Measurements from ENCODE around the gene KXD1.
"Not testable (repeated sequence)": the region's sequence is repeated elsewhere in the genome, so short reads cannot be mapped to it uniquely, and the experiment has no call there.

The KXD1 gene

GRCh38 chr19:18580311-18580710 lies 22.6 kb downstream of the KXD1 start:
- DNase-seq (ENCODE audit: low read depth in 3 of 3): no peak

DNA sequence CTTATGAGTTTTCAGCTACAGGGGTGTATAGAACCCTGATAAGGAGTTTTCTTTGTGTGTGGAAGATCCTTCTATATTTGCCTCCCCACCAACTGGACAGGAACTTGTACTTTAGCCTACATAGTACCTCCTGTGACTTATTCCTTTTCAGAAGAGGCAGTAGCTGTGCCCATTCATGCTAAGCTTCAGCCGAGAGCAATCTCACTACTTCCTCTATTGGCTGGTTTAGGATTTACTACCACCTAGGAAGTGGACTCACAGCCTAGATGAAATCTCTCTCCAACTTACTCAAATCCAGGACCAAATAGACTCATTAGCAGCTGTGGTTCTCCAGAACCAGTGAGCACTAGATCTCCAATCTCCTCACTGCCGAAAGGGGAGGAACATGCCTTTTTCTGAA lies 28.6 kb downstream of the KXD1 start:
- DNase-seq (ENCODE audit: low read depth in 3 of 3): no peak

GRCh38 chr19:18587561-18587960 lies 29.9 kb downstream of the KXD1 start:
- DNase-seq (ENCODE audit: low read depth in 3 of 3): no peak

DNA sequence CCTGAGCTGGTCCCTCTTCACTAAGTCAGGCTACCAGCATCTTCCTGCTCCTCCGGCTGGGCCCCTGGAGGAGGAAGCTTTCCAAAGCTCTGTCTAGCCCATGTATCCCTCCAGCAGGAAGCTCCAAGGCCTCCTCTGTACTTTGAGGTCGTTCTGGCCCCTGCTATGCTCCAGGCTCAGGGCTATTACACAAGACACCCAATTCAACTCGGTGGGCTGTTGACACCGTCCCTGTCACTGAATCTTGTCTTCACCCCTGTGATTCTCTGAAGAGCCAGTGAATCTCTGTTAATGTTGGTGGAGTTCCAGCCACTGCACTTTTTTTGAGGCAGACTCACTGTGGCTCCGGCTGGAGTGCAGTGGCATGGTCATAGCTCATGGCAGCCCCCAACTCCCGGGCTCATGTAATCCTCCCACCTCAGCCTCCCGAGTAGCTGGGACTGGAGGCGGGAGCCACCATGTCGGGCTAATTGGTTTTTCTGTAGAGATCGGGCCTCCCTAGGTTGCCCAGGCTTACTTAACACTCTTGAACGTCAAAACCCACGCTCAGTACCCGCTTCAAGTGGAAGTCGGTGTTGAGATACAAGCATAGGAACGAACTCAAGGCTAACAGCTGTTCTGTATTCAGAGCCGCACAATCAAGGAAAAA lies 30.4 kb downstream of the KXD1 start:
- DNase-seq (ENCODE audit: low read depth in 3 of 3): no peak

GRCh38 chr19:18588611-18589379 lies 31.1 kb downstream of the KXD1 start, which contains the start of gene REX1BD:
REX1BD (plus strand) TSS chr19:18588798; CDS start chr19:18588802, 4 bp downstream.
- peak; percentile 85 to 88 (median 87) for DNase-seq (ENCODE audit: low read depth in 3 of 3)

GRCh38 chr19:18589380-18590272 lies 32.0 kb downstream of the KXD1 start:
- DNase-seq (ENCODE audit: low read depth in 3 of 3): peak in 1 of 3 experiments; percentile 37

- no peak for DNase-seq (ENCODE audit: low read depth in 3 of 3)
Measured at GRCh38 chr19:18590273-18591272, 32.9 kb downstream of the KXD1 start.

- no peak for DNase-seq (ENCODE audit: low read depth in 3 of 3)
Measured at GRCh38 chr19:18591735-18592385, 34.2 kb downstream of the KXD1 start.

- DNase-seq (ENCODE audit: low read depth in 3 of 3): not testable (repeated sequence)
Measured at GRCh38 chr19:18592732-18593131, 35.1 kb downstream of the KXD1 start.

GRCh38 chr19:18593367-18594095 lies 35.9 kb downstream of the KXD1 start:
- DNase-seq (ENCODE audit: low read depth in 3 of 3): no peak

DNA sequence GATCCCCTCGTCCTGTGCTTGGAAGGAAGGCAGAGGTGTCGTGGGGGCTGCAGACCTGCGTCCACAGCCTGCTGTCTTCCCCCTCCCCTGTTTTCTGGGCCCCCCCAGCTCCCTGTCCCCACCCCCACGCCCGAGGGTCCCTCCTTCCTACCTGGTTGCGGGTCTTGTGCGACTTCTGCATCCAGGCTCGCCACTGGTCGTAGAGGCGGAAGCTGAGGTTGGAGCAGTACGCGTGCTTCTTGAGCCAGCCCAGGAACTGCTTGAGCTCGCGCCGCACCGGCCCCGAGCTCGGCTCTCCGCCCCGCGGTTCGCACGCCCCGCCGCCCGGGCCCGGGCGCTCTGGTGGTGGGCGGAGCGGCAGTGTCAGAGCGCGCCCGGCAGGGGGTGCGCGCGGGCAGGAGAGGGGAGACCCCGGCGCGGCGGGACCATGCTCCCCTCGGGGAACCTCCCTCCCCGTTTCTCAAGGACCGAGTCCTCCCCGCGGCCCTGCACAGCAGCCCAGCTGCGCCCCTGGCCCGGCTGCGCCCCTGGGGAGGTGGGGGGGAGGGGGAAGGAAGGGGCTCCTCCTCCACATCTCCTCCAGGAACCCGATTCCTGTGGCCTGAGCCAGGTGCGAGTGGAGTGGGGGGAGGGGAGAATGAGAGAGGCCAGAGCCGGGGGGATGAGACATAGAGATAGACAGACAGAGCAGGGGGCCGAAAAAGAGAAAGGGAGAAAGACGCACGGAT lies 36.6 kb downstream of the KXD1 start:
- peak; percentile 53 to 70 (median 69) for DNase-seq (ENCODE audit: low read depth in 3 of 3)

DNA sequence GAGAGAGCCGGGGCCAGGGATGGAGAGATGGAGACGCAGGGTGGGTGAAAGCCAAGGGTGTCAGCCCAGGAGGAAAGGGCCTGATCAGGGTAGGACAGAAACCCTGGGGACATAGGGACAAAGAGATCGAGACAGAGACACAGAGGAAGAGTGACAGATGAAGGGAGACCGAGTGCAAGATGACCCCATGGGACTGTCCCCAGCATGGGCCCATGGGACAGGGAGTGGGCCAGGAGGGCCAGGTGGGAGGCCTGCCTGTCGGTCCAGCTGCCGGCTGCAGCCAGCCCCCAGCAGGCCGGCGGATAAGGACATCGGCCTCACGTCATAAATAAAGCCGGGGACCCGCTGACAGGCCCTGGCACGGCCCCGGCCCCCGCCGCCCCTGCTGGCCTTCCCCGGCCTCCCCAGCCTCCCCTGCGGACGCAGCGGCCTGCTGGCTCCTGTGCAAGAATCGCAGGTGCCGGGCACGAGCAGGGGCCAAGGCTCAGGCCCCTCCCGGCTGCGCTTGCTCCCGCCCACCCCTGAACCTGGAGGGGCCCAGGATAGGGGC lies 37.2 kb downstream of the KXD1 start:
- DNase-seq (ENCODE audit: low read depth in 3 of 3): no peak

GRCh38 chr19:18595475-18595874 lies 37.8 kb downstream of the KXD1 start:
- no peak for DNase-seq (ENCODE audit: low read depth in 3 of 3)

DNA sequence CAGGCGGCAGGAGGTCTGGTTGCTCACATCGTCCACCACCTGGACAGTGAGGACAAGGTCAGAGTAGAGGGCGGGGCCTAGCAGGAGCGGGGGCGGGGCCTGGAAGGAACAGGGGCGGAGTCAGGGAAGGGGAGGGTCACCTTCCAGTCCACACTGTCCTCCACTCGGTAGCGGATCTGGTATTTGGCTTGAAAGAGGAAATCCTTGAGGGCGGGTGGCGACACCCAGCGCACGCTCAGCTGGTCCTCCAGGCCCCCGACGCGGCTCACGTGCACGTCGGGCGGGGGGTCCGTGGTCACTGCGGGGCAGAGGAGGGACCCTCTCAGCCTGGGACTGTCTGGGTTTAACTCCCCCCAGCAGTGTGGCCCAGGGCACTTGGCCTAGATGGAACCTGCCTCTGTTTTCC lies 39.1 kb downstream of the KXD1 start:
- DNase-seq (ENCODE audit: low read depth in 3 of 3): no peak

DNA sequence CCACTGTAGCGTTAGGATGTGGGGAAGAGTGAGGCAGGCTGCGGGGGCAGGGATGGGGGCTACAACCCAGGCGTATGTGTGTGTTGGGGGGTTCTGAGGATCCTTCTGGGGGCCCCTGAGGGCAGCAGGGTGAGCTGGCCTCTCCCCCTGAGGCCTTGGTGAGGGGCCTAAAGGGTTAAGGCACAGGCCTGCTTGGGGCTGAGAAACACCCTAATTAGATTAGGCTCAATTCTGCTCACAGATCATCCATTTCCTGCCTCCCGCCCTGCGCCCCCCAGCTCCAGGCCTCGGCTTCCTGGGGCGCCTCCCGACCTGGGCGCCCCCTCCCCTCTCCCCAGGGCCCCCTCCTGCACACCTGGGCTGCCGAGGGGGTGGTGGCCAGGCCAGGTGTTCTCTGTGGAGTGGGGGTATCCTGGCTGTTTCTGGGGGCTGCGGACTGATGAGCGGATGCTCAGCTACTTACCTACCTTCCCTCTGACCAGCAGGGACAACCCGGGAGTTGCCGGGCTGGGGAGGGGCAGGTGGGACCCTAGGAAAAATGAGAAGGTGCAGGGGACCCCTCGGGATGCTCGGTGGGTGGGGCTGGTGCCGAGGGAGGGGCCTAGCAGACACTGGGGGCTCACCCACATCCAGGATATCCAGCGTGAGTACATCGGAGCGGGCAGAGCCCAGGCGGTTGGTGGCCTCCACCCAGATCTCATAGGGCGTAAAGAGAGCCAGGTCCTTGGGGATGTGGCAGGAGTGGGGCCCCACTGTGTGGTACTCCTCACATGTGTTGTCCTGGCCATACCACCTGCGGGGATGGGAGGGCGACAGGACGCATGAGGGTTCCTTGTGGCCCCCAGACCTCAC lies 40.4 kb downstream of the KXD1 start:
- no peak for DNase-seq (ENCODE audit: low read depth in 3 of 3)

- DNase-seq (ENCODE audit: low read depth in 3 of 3): no peak
Measured at GRCh38 chr19:18599485-18599884, 41.8 kb downstream of the KXD1 start.

DNA sequence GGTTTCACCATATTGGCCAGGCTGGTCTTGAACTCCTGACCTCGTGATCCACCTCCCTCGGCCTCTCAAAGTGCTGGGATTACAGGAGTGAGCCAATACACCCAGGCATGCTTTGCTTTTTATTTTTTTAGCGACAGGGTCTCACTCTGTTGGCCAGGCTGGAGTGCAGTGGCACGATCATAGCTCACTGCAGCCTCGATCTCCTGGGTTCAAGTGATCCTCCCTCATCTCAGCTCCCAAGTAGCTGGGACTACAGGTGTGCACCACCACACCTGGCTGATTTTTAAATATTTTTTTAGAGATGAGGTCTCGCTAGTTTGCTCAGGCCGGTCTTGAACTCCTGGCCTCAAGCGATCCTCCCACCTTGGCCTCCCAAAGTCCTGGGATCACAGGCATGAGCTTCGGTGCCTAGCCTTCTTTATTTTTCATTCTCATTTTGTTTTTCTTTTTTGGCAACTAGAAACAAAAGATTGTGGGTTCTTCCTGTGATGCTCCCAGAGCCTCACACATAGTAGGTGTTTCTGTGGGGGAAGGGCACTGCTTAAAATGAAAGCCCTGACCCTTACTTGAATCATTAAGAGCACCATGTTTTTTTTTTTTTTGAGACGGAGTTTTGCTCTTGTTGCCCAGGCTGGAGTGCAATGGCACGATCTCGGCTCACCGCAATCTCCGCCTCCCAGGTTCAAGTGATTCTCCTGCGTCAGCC lies 43.2 kb downstream of the KXD1 start:
- DNase-seq (ENCODE audit: low read depth in 3 of 3): not testable (repeated sequence)

All from stimulated activated CD4-positive, alpha-beta T cell treated with anti-CD3 and anti-CD28 coated beads, TNF-alpha, amount 100 ng/mL, for 4 hours (primary cell).